H9 (cell line): ENCODE measurements around the gene SFXN1. TPM values are rescaled to one million over a fixed set of nuclear protein-coding genes. Genes with fewer than 3 reads are reported as not detected.
A peak's percentile ranks its signal among the peaks of the same experiment; 100 is the strongest.

Experiments
- DNase-seq: peaks from one replicate; pipeline ENCODE4 v3.0.0-alpha.2; 2017
- H2AFZ ChIP-seq: one replicate; pipeline ENCODE4 v1.6.1; 2013; ENCODE audit warnings: mild to moderate bottlenecking, low read length, control low read depth, moderate library complexity
- H2AK5ac ChIP-seq: 2 replicates; pipeline ENCODE4 v1.6.1; 2013; ENCODE audit warnings: low read length, control low read depth, mixed read lengths; ENCODE audit not compliant: insufficient read length
- H2BK120ac ChIP-seq: one replicate; pipeline ENCODE4 v1.6.1; 2013; ENCODE audit warnings: low read depth, mild to moderate bottlenecking, low read length, control low read depth, inconsistent platforms; ENCODE audit not compliant: poor library complexity, severe bottlenecking
- H2BK12ac ChIP-seq: 2 replicates; pipeline ENCODE4 v1.6.1; 2013; ENCODE audit warnings: low read length, control low read depth, mixed read lengths, low read depth; ENCODE audit not compliant: insufficient read length
- H2BK15ac ChIP-seq: 2 replicates; pipeline ENCODE4 v1.6.1; 2013; ENCODE audit warnings: low read depth, low read length, control low read depth
- H2BK20ac ChIP-seq: one replicate; pipeline ENCODE4 v1.6.1; 2013; ENCODE audit warnings: low read depth, mild to moderate bottlenecking, low read length, control low read depth, inconsistent platforms; ENCODE audit not compliant: poor library complexity, severe bottlenecking
- H2BK5ac ChIP-seq: 2 replicates; pipeline ENCODE4 v1.6.1; 2013; ENCODE audit warnings: low read length, control low read depth, mixed read lengths; ENCODE audit not compliant: insufficient read length
- H3K14ac ChIP-seq: 2 replicates; pipeline ENCODE4 v1.6.1; 2013; ENCODE audit warnings: low read length, control low read depth; ENCODE audit not compliant: insufficient read depth
- H3K18ac ChIP-seq: 2 replicates; pipeline ENCODE4 v1.6.1; 2013; ENCODE audit warnings: low read depth, mild to moderate bottlenecking, mixed read lengths, low read length, control low read depth; ENCODE audit not compliant: insufficient read length
- H3K23ac ChIP-seq: 2 replicates; pipeline ENCODE4 v1.6.1; 2013; ENCODE audit warnings: low read length, control low read depth, mixed read lengths, low read depth; ENCODE audit not compliant: insufficient read length
- H3K23me2 ChIP-seq: 2 replicates; pipeline ENCODE4 v1.6.1; 2013; ENCODE audit warnings: low read depth, mild to moderate bottlenecking, mixed read lengths, low read length, control low read depth; ENCODE audit not compliant: insufficient read length, poor library complexity, severe bottlenecking
- H3K27ac ChIP-seq: 2 replicates; pipeline ENCODE4 v1.5.1; 2013; ENCODE audit warnings: low read length, control low read depth, mixed read lengths, low read depth; ENCODE audit not compliant: insufficient read length
- H3K27me3 ChIP-seq: 2 replicates; pipeline ENCODE4 v1.6.1; 2013; ENCODE audit warnings: low read length, control low read depth, inconsistent platforms; ENCODE audit not compliant: insufficient read depth
- H3K4ac ChIP-seq: 2 replicates; pipeline ENCODE4 v1.6.1; 2013; ENCODE audit warnings: low read depth, mild to moderate bottlenecking, control low read depth, inconsistent platforms, low read length, moderate library complexity
- H3K4me1 ChIP-seq: 2 replicates; pipeline ENCODE4 v1.6.1; 2013; ENCODE audit warnings: low read length, control low read depth, inconsistent platforms; ENCODE audit not compliant: insufficient read depth
- H3K4me2 ChIP-seq: 2 replicates; pipeline ENCODE4 v1.6.1; 2013; ENCODE audit warnings: low read length, control low read depth, mixed read lengths; ENCODE audit not compliant: insufficient read length, insufficient read depth
- H3K56ac ChIP-seq: 2 replicates; pipeline ENCODE4 v1.6.1; 2013; ENCODE audit warnings: low read depth, mild to moderate bottlenecking, mixed read lengths, low read length, control low read depth; ENCODE audit not compliant: insufficient read length
- H3K79me1 ChIP-seq: 2 replicates; pipeline ENCODE4 v1.6.1; 2013; ENCODE audit warnings: low read depth, mild to moderate bottlenecking, moderate library complexity, low read length, control low read depth, inconsistent platforms; ENCODE audit not compliant: insufficient read depth, poor library complexity, severe bottlenecking
- H3K79me2 ChIP-seq: 2 replicates; pipeline ENCODE4 v1.6.1; 2013; ENCODE audit warnings: low read length, control low read depth, inconsistent platforms; ENCODE audit not compliant: insufficient read depth
- H3K9ac ChIP-seq: 2 replicates; pipeline ENCODE4 v1.6.1; 2013; ENCODE audit warnings: low read length, control low read depth, mixed read lengths; ENCODE audit not compliant: insufficient read length; ENCODE audit errors: extremely low read depth
- H3K9me3 ChIP-seq: one replicate; pipeline ENCODE4 v1.6.1; 2013; ENCODE audit warnings: low read depth, low read length, inconsistent platforms; ENCODE audit not compliant: control insufficient read depth
- H3T11ph ChIP-seq: one replicate; pipeline ENCODE4 v1.6.1; 2013; ENCODE audit warnings: mild to moderate bottlenecking, low read length, control low read depth, inconsistent platforms
- H4K20me1 ChIP-seq: one replicate; pipeline ENCODE4 v1.6.1; 2013; ENCODE audit not compliant: control insufficient read depth, insufficient read length, insufficient read depth
- H4K5ac ChIP-seq: 2 replicates; pipeline ENCODE4 v1.6.1; 2013; ENCODE audit warnings: low read depth, mild to moderate bottlenecking, mixed read lengths, low read length, control low read depth; ENCODE audit not compliant: insufficient read length
- H4K8ac ChIP-seq: replicated peaks from 2 replicates; pipeline ENCODE4 v1.6.1; 2013; ENCODE audit warnings: low read length, control low read depth, mixed read lengths, low read depth; ENCODE audit not compliant: insufficient read length
- H4K91ac ChIP-seq: 2 replicates; pipeline ENCODE4 v1.6.1; 2013; ENCODE audit warnings: low read depth, mild to moderate bottlenecking, moderate library complexity, mixed read lengths, low read length, control low read depth; ENCODE audit not compliant: insufficient read length
- H3K27ac Mint-ChIP-seq, 3 experiments: 2 replicates in 2 of 3; 3 replicates in 1 of 3; pipeline ENCODE4 v1.8.0; 2020 to 2021; ENCODE audit warnings: mixed read lengths in 3 of 3, mild to moderate bottlenecking in 1 of 3, moderate library complexity in 1 of 3
- H3K27me3 Mint-ChIP-seq: 2 replicates; pipeline ENCODE4 v1.8.0; 2021; ENCODE audit warnings: low read depth, mild to moderate bottlenecking, moderate library complexity, mixed read lengths
- H3K36me3 Mint-ChIP-seq, 3 experiments: 2 replicates in 2 of 3; 3 replicates in 1 of 3; pipeline ENCODE4 v1.8.0; 2020 to 2021; ENCODE audit warnings: low read depth in 3 of 3, mixed read lengths in 3 of 3; ENCODE audit not compliant: insufficient read depth in 1 of 3
- H3K4me1 Mint-ChIP-seq, 2 experiments: 2 replicates each; pipeline ENCODE4 v1.8.0; 2020; ENCODE audit warnings: mixed read lengths in 2 of 2
- H3K4me3 Mint-ChIP-seq, 2 experiments: 2 replicates in 1 of 2; 3 replicates in 1 of 2; pipeline ENCODE4 v1.8.0; 2020 to 2021; ENCODE audit warnings: mild to moderate bottlenecking in 2 of 2, mixed read lengths in 2 of 2, moderate library complexity in 1 of 2
- H3K9me3 Mint-ChIP-seq, 2 experiments: 2 replicates in 1 of 2; 3 replicates in 1 of 2; pipeline ENCODE4 v1.8.0; 2020; ENCODE audit warnings: mild to moderate bottlenecking in 2 of 2, mixed read lengths in 2 of 2, moderate library complexity in 1 of 2
- WGBS: extraction: QIAGEN DNeasy Blood & Tissue Kit; methylation state at CpG from one replicate; pipeline ENCODE4 v1.1.7; 2013; ENCODE audit warnings: missing lambda C conversion rate, low lambda C conversion rate, mixed read lengths; ENCODE audit not compliant: insufficient read length; ENCODE audit errors: extremely low coverage; 5-methylcytosine and 5-hydroxymethylcytosine counted together
- total RNA-seq: library from RNA; stranded (reverse); gene quantifications from 2 replicates; pipeline ENCODE4 v1.2.1, GENCODE V29; 2021
- TF ChIP-seq, protein P1 (sequence below): fragments of 200-600 bp; sonication (generic); conservative IDR thresholded peaks from 3 replicates; pipeline ENCODE4 v1.8.0; 2021; ENCODE audit warnings: antibody characterized with exemption, mild to moderate bottlenecking

The SFXN1 gene
- total RNA-seq, 1 experiment from 2014 or later = 99.2 TPM

GRCh38 chr5:175487514-175488222 is 9.3 kb downstream of the SFXN1 start:
- H3K23ac ChIP-seq = no peak overlapping the region
- H3K4me1 Mint-ChIP-seq = peaks cover 3 to 6% of the 10 kb centered on the region in 2 experiments; a peak in 2 of 4 replicates
- H3K9me3 Mint-ChIP-seq = no peaks in the 10 kb centered on the region
- H3T11ph ChIP-seq = no peak overlapping the region
- no peak overlapping the region for H3K4ac ChIP-seq
- no peak overlapping the region for H3K56ac ChIP-seq
- H3K9ac ChIP-seq = no peak overlapping the region
- H3K9me3 ChIP-seq = no peaks in the 10 kb centered on the region
- H3K27me3 Mint-ChIP-seq = no peaks in the 10 kb centered on the region
- no peak overlapping the region for H2BK15ac ChIP-seq
- H2BK20ac ChIP-seq = no peak overlapping the region
- H3K27me3 ChIP-seq = no peaks in the 10 kb centered on the region
- H2BK5ac ChIP-seq = no peak overlapping the region
- H3K4me1 ChIP-seq = no peaks in the 10 kb centered on the region
- no CpG with 5 or more reads among the region's 11 CpGs for WGBS
- H3K36me3 Mint-ChIP-seq = peaks cover 41 to 63% (median 55%) of the 10 kb centered on the region in 3 experiments
- H3K4me3 Mint-ChIP-seq = no peak overlapping the region
- no peaks in the 10 kb centered on the region for H3K23me2 ChIP-seq
- DNase-seq = no peak
- H2BK12ac ChIP-seq = no peak overlapping the region
- no peak overlapping the region for H4K5ac ChIP-seq
- H2AK5ac ChIP-seq = no peak overlapping the region
- H3K27ac ChIP-seq = no peak overlapping the region
- no peak overlapping the region for H2AFZ ChIP-seq
- peak overlapping the region; percentile 4 to 50 (median 21); a peak in 4 of 7 replicates for H3K27ac Mint-ChIP-seq
- no peak overlapping the region for H3K18ac ChIP-seq
- TF ChIP-seq, protein P1, sequence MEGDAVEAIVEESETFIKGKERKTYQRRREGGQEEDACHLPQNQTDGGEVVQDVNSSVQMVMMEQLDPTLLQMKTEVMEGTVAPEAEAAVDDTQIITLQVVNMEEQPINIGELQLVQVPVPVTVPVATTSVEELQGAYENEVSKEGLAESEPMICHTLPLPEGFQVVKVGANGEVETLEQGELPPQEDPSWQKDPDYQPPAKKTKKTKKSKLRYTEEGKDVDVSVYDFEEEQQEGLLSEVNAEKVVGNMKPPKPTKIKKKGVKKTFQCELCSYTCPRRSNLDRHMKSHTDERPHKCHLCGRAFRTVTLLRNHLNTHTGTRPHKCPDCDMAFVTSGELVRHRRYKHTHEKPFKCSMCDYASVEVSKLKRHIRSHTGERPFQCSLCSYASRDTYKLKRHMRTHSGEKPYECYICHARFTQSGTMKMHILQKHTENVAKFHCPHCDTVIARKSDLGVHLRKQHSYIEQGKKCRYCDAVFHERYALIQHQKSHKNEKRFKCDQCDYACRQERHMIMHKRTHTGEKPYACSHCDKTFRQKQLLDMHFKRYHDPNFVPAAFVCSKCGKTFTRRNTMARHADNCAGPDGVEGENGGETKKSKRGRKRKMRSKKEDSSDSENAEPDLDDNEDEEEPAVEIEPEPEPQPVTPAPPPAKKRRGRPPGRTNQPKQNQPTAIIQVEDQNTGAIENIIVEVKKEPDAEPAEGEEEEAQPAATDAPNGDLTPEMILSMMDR = no peak
- H3K14ac ChIP-seq = no peak overlapping the region
- H4K20me1 ChIP-seq = no peaks in the 10 kb centered on the region
- H4K91ac ChIP-seq = no peak overlapping the region
- peaks cover 13% of the 10 kb centered on the region; the same call in 1 of the 2 replicates for H3K79me2 ChIP-seq
- no peak overlapping the region for H3K4me2 ChIP-seq
- H4K8ac ChIP-seq = no peak overlapping the region
- H2BK120ac ChIP-seq = no peak overlapping the region
- H3K79me1 ChIP-seq = no peaks in the 10 kb centered on the region
